ENCODE results near the gene LRRK1.

The LRRK1 gene

GRCh38 chr15:100913961-100914360 is 5.2 kb upstream of the LRRK1 start:
- DNase-seq: no peak

- no peak for DNase-seq
Observed at GRCh38 chr15:100914876-100915275, 4.3 kb upstream of the LRRK1 start.

GRCh38 chr15:100918034-100918689 is 995 bp upstream of the LRRK1 start:
- DNase-seq: peak; percentile 74 to 79

- DNase-seq: no peak
Observed at GRCh38 chr15:100919481-100920405, 586 bp downstream of the LRRK1 start.

- no peak for DNase-seq
Observed at GRCh38 chr15:100920516-100921135, 1.5 kb downstream of the LRRK1 start.

GRCh38 chr15:100922192-100923040 is 3.3 kb downstream of the LRRK1 start:
- peak; percentile 35 to 61 for DNase-seq

GRCh38 chr15:100923076-100923475 is 3.9 kb downstream of the LRRK1 start:
- DNase-seq: no peak

- DNase-seq: no peak
Observed at GRCh38 chr15:100923902-100924301, 4.7 kb downstream of the LRRK1 start.

GRCh38 chr15:100924436-100924835 is 5.3 kb downstream of the LRRK1 start:
- DNase-seq: no peak

GRCh38 chr15:100925480-100925879 is 6.3 kb downstream of the LRRK1 start:
- no peak for DNase-seq

- no peak for DNase-seq
Observed at GRCh38 chr15:100926258-100926657, 7.1 kb downstream of the LRRK1 start.

GRCh38 chr15:100926971-100927756 is 8.0 kb downstream of the LRRK1 start:
- no peak for DNase-seq

- DNase-seq: no peak
Observed at GRCh38 chr15:100928632-100929280, 9.6 kb downstream of the LRRK1 start.

- no peak for DNase-seq
Observed at GRCh38 chr15:100929641-100930042, 10.5 kb downstream of the LRRK1 start.

- no peak for DNase-seq
Observed at GRCh38 chr15:100930306-100930848, 11.2 kb downstream of the LRRK1 start.

GRCh38 chr15:100931143-100931890 is 12.2 kb downstream of the LRRK1 start:
- DNase-seq: no peak

GRCh38 chr15:100932676-100933348 is 13.7 kb downstream of the LRRK1 start:
- DNase-seq: no peak

GRCh38 chr15:100934166-100934565 is 15.0 kb downstream of the LRRK1 start:
- no peak for DNase-seq

GRCh38 chr15:100934726-100935125 is 15.6 kb downstream of the LRRK1 start:
- no peak for DNase-seq

- no peak for DNase-seq
Observed at GRCh38 chr15:100937171-100937570, 18.0 kb downstream of the LRRK1 start.
